Peyer's patch (tissue), 4 donors: ENCODE results near the gene NRG3. TPM values are rescaled to one million over a fixed set of nuclear protein-coding genes. Genes with fewer than 3 reads are reported as not detected.

Experiments
- DNase-seq, 3 donors: peaks; one replicate each; pipeline ENCODE4 v3.0.0-alpha.2; 2017 to 2019
- H3K27ac ChIP-seq, 4 donors: fragments of 200-600 bp; sonication (generic); one replicate each; pipeline ENCODE4 v1.5.1; 2016 to 2019
- H3K27me3 ChIP-seq, 2 donors: fragments of 200-600 bp; sonication (generic); one replicate each; pipeline ENCODE4 v1.5.1; 2019
- H3K36me3 ChIP-seq, 3 donors: fragments of 200-600 bp; sonication (generic); one replicate each; pipeline ENCODE4 v1.5.1; 2016 to 2019
- H3K4me1 ChIP-seq, 4 donors: fragments of 200-600 bp; sonication (generic); one replicate each; pipeline ENCODE4 v1.5.1; 2016 to 2019
- H3K4me3 ChIP-seq, 4 donors: fragments of 200-600 bp; sonication (generic); 1 replicate in 3 of 4; 2 replicates in 1 of 4; pipeline ENCODE4 v1.5.1; 2016 to 2019; ENCODE audit warnings: mild to moderate bottlenecking in 1 of 4
- H3K9me3 ChIP-seq, 4 donors: fragments of 200-600 bp; sonication (generic); one replicate each; pipeline ENCODE4 v1.5.1; 2016 to 2019; ENCODE audit warnings: mild to moderate bottlenecking in 1 of 4
- CTCF ChIP-seq, 6 experiments: fragments of 450-650 bp in 4 of 6; fragments of 200-600 bp in 2 of 6; sonication (generic) in 1 of 6; IDR thresholded peaks; one replicate each; pipeline ENCODE4 v1.5.1; 2017 to 2019; ENCODE audit warnings: antibody characterized with exemption in 6 of 6, mild to moderate bottlenecking in 3 of 6, moderate library complexity in 1 of 6
- POLR2A ChIP-seq, 2 donors: fragments of 450-650 bp; IDR thresholded peaks; one replicate each; pipeline ENCODE4 v1.5.1; 2017; ENCODE audit warnings: antibody characterized with exemption in 2 of 2, mild to moderate bottlenecking in 2 of 2, moderate library complexity in 2 of 2
- total RNA-seq, 4 donors: library from RNA; depleted of rRNA; stranded (reverse); fragments of >200 nt; gene quantifications; one replicate each; pipeline ENCODE4 v1.1.0, GENCODE V29; 2016

NRG3 gene
- total RNA-seq, 4 donors from 2014 or later, result not detected

DNA sequence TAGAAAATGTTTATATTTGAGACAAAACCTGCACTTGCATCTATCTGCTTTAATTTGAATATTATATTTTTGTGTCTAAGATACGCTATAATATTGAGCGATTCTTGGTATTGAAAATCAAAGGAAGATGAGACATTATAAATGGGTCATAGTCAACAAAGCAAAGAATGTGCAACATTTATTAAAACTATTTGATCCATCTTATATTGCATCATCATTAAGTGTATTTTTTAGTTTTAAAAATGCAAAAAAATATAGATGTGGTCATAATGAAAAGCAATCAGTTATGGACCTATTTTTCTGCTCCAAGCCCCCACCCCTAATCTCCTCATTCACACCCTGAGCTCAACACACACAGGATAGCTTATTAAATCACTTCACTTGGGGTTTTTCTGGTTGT is 847.3 kb downstream of the NRG3 start:
- no peak overlapping the region for H3K27ac ChIP-seq
- no peak for DNase-seq
- no peak overlapping the region for H3K4me3 ChIP-seq
- TF ChIP-seq POLR2A (IDR thresholded peaks at IDR 0.05) (no peak), CTCF (IDR thresholded peaks at IDR 0.05) (no peak)
- H3K4me1 ChIP-seq, result no peaks in the 10 kb centered on the region
- no peaks in the 10 kb centered on the region for H3K27me3 ChIP-seq
- no peaks in the 10 kb centered on the region for H3K36me3 ChIP-seq
- peaks cover 0 to 2% (median 0%) of the 10 kb centered on the region in 4 donors for H3K9me3 ChIP-seq

DNA sequence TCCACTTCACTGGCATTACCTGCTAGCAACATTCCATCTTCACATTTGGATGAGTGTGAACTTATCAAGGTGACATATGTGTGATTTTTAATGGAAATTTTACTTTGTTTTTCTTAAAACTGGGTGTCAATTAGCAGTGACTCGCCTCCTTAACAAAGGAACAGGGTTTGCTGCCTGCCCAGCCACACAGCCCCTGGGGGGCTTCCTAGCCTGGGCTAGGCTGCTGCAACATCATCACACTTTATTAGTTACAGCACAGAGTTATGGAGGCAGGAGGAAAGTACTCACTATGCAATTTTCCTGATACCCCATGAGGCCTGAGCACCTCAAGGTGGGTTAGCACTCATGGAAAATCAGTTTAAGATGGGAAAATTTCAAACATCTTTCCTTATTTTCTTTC is 861.3 kb downstream of the NRG3 start:
- Histone ChIP-seq H3K27me3 (no peaks in the 10 kb centered on the region), H3K36me3 (no peaks in the 10 kb centered on the region), H3K4me1 (no peaks in the 10 kb centered on the region), H3K4me3 (no peak overlapping the region), H3K27ac (no peak overlapping the region), H3K9me3 (no peaks in the 10 kb centered on the region)
- no peak for DNase-seq
- TF ChIP-seq POLR2A (IDR thresholded peaks at IDR 0.05) (no peak), CTCF (IDR thresholded peaks at IDR 0.05) (no peak)

DNA sequence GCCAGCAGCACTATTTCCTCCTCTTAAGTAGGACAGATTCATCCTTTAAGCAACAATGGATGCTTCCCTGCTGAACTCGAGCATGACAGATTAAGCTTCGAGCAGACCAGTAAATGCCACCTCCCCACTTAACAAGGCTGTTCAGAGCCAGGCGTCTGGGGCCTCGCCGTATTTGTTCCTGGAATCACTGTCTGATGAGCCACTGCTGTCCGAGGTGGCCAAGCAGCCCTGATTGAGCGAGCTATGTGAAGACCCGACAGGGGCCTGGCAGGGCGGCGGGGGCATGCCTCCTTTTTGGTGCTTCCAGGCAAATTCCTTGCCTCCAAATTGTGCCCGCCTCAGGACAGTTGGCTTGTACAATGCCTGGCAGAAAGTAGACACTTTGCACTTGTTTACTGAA is 862.6 kb downstream of the NRG3 start:
- DNase-seq, result no peak
- no peak for TF ChIP-seq CTCF (IDR thresholded peaks at IDR 0.05)
- no peak for TF ChIP-seq POLR2A (IDR thresholded peaks at IDR 0.05)
- Histone ChIP-seq H3K27me3 (no peaks in the 10 kb centered on the region), H3K9me3 (no peaks in the 10 kb centered on the region), H3K27ac (no peak overlapping the region), H3K36me3 (no peaks in the 10 kb centered on the region), H3K4me3 (no peak overlapping the region), H3K4me1 (no peaks in the 10 kb centered on the region)

DNA sequence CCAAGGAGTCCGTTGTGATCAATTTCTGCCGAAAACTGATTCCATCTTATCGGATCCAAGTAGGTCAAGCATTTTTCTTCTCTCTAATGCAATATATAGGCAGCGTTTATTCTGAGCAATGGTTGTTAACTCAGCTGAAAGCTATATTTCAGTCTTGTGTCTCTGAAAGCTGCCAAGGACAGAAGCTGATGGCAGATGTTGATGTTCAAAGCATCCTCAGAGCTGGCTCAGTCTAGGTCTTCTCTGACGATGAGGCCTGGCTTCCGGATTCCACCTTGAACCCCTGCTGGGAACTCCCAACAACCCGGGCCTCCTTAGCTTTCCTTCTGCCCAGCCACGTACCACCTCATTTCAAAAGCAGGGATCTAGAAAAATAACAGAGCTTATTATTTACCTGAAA is 863.6 kb downstream of the NRG3 start:
- DNase-seq, result no peak
- no peak overlapping the region for H3K27ac ChIP-seq
- TF ChIP-seq CTCF (IDR thresholded peaks at IDR 0.05) (no peak), POLR2A (IDR thresholded peaks at IDR 0.05) (no peak)
- H3K27me3 ChIP-seq, result no peaks in the 10 kb centered on the region
- H3K4me3 ChIP-seq, result no peak overlapping the region
- H3K4me1 ChIP-seq, result no peaks in the 10 kb centered on the region
- H3K36me3 ChIP-seq, result no peaks in the 10 kb centered on the region
- H3K9me3 ChIP-seq, result no peaks in the 10 kb centered on the region

DNA sequence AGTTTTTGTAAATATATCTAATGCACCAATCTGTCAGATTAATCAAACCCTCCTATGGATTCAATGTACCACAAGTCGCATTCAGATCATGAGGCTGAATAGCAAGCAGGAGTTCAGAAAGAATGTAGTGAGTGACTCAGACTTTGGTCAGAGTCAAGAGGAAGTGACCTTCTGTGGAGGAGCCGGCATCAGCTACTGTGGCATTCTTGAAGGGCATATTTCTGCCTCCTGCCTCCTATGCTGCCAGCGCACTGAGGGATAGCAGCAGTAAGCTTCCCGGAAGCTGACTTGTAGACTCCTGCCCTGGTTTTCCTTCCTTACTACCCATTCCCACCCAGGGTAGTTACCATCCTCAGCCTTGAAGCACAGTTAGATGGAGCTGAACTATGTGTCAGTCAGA is 867.5 kb downstream of the NRG3 start:
- Histone ChIP-seq H3K9me3 (no peaks in the 10 kb centered on the region), H3K4me1 (no peaks in the 10 kb centered on the region), H3K27ac (no peak overlapping the region), H3K27me3 (no peaks in the 10 kb centered on the region), H3K36me3 (no peaks in the 10 kb centered on the region), H3K4me3 (no peak overlapping the region)
- DNase-seq, result no peak
- TF ChIP-seq CTCF (IDR thresholded peaks at IDR 0.05) (no peak), POLR2A (IDR thresholded peaks at IDR 0.05) (no peak)

- TF ChIP-seq CTCF (IDR thresholded peaks at IDR 0.05) (no peak), POLR2A (IDR thresholded peaks at IDR 0.05) (no peak)
- Histone ChIP-seq H3K36me3 (no peaks in the 10 kb centered on the region), H3K27me3 (no peaks in the 10 kb centered on the region), H3K4me1 (no peaks in the 10 kb centered on the region), H3K27ac (no peak overlapping the region), H3K4me3 (no peak overlapping the region), H3K9me3 (no peaks in the 10 kb centered on the region)
- DNase-seq, result no peak
Observed at GRCh38 chr10:82742898-82743297, 867.9 kb downstream of the NRG3 start.
